Esophagus squamous epithelium (tissue), 4 donors: ENCODE data around the gene ITFG1.

Source experiments
- CTCF ChIP-seq, 6 experiments: fragments of 450-650 bp in 4 of 6; fragments of 200-600 bp in 2 of 6; sonication (generic) in 2 of 6; IDR thresholded peaks; one replicate each; pipeline ENCODE4 v1.5.1; 2016 to 2019; ENCODE audit warnings: antibody characterized with exemption in 6 of 6, mild to moderate bottlenecking in 4 of 6, moderate library complexity in 4 of 6
- POLR2A ChIP-seq, 4 donors: fragments of 450-650 bp; IDR thresholded peaks; one replicate each; pipeline ENCODE4 v1.6.1; 2017; ENCODE audit warnings: antibody characterized with exemption in 4 of 4, mild to moderate bottlenecking in 4 of 4, moderate library complexity in 3 of 4

GRCh38 chr16:47392081-47392480, 68.8 kb downstream of the ITFG1 start:
- TF ChIP-seq CTCF (IDR thresholded peaks at IDR 0.05), result no peak
- no peak for TF ChIP-seq POLR2A (IDR thresholded peaks at IDR 0.05)
